Hepatocyte (in vitro differentiated cells): ENCODE results near the gene ADAMTSL1. TPM values are rescaled to one million over a fixed set of nuclear protein-coding genes. Genes with fewer than 3 reads are reported as not detected.

Source experiments
- DNase-seq: peaks from one replicate; pipeline ENCODE4 v3.0.0-alpha.2; 2016; ENCODE audit warnings: low spot score
- H2AFZ ChIP-seq: fragments of 200-600 bp; sonication (generic); 2 replicates; pipeline ENCODE4 v1.6.0; 2016; ENCODE audit warnings: antibody characterized with exemption, mild to moderate bottlenecking
- H3K27ac ChIP-seq: fragments of 200-600 bp; sonication (generic); 2 replicates; pipeline ENCODE4 v1.5.1; 2016; ENCODE audit warnings: mild to moderate bottlenecking
- H3K27me3 ChIP-seq: fragments of 200-600 bp; sonication (generic); 2 replicates; pipeline ENCODE4 v1.6.1; 2016
- H3K36me3 ChIP-seq: fragments of 200-600 bp; sonication (generic); replicated peaks from 2 replicates; pipeline ENCODE4 v1.5.1; 2016; ENCODE audit warnings: low read depth; ENCODE audit not compliant: insufficient read depth
- H3K4me1 ChIP-seq: fragments of 200-600 bp; sonication (generic); 2 replicates; pipeline ENCODE4 v1.5.1; 2016; ENCODE audit warnings: mild to moderate bottlenecking, moderate library complexity; ENCODE audit not compliant: insufficient read depth
- H3K4me2 ChIP-seq: fragments of 200-600 bp; sonication (generic); 2 replicates; pipeline ENCODE4 v1.6.0; 2016
- H3K4me3 ChIP-seq: fragments of 200-600 bp; sonication (generic); 2 replicates; pipeline ENCODE4 v1.5.1; 2016; ENCODE audit warnings: mild to moderate bottlenecking
- H3K79me2 ChIP-seq: fragments of 200-600 bp; sonication (generic); 2 replicates; pipeline ENCODE4 v1.6.0; 2017; ENCODE audit warnings: mild to moderate bottlenecking
- H3K9me2 ChIP-seq: fragments of 200-600 bp; sonication (generic); replicated peaks from 2 replicates; pipeline ENCODE4 v1.6.0; 2017; ENCODE audit warnings: mild to moderate bottlenecking; ENCODE audit not compliant: insufficient read depth
- H3K9me3 ChIP-seq: fragments of 200-600 bp; sonication (generic); 2 replicates; pipeline ENCODE4 v1.5.1; 2016; ENCODE audit warnings: low read depth, mild to moderate bottlenecking
- H4K20me1 ChIP-seq: fragments of 200-600 bp; sonication (generic); 2 replicates; pipeline ENCODE4 v1.6.0; 2016; ENCODE audit warnings: mild to moderate bottlenecking; ENCODE audit not compliant: insufficient read depth, poor library complexity, severe bottlenecking
- EZH2 ChIP-seq: fragments of 200-600 bp; sonication (generic); IDR thresholded peaks from 2 replicates; pipeline ENCODE4 v1.6.1; 2016; ENCODE audit warnings: antibody characterized with exemption, mild to moderate bottlenecking, borderline replicate concordance
- EZH2phosphoT487 ChIP-seq: fragments of 200-600 bp; sonication (generic); IDR thresholded peaks from one replicate; pipeline ENCODE4 v1.6.1; 2018; ENCODE audit warnings: antibody characterized with exemption, mild to moderate bottlenecking, low read depth, moderate library complexity; ENCODE audit not compliant: unreplicated experiment, severe bottlenecking
- WGBS: methylation state at CpG from one replicate; pipeline ENCODE4 v1.1.6; 2016; ENCODE audit warnings: low lambda C conversion rate; ENCODE audit errors: missing lambda C conversion rate; 5-methylcytosine and 5-hydroxymethylcytosine counted together
- polyA plus RNA-seq: library from polyadenylated mRNA; unstranded; fragments of >200 nt; fragmentation: Nextera tagmentation; extraction: Ambion mirVana; gene quantifications from 2 replicates; pipeline ENCODE4 v1.2.1, GENCODE V29; 2016
- total RNA-seq: library from RNA; depleted of rRNA; stranded (reverse); fragments of >200 nt; gene quantifications from 2 replicates; pipeline ENCODE4 v1.2.3, GENCODE V29; 2014
- TF ChIP-seq, protein P1 (sequence below): fragments of 200-600 bp; sonication (generic); IDR thresholded peaks from 2 replicates; pipeline ENCODE4 v1.5.1; 2016; ENCODE audit warnings: antibody characterized with exemption, mild to moderate bottlenecking; ENCODE audit not compliant: poor library complexity

Gene ADAMTSL1
- total and polyA plus RNA-seq, 2 experiments from 2014 or later, result 7.2 to 24.0 TPM

GRCh38 chr9:18566121-18566520, 92.2 kb downstream of the ADAMTSL1 start:
- 61% methylated on average over 5 of the region's 5 CpGs for WGBS
- no peaks in the 10 kb centered on the region for H3K4me1 ChIP-seq
- no peak overlapping the region for H3K27ac ChIP-seq
- no peak overlapping the region for H3K4me3 ChIP-seq
- TF ChIP-seq, protein P1, sequence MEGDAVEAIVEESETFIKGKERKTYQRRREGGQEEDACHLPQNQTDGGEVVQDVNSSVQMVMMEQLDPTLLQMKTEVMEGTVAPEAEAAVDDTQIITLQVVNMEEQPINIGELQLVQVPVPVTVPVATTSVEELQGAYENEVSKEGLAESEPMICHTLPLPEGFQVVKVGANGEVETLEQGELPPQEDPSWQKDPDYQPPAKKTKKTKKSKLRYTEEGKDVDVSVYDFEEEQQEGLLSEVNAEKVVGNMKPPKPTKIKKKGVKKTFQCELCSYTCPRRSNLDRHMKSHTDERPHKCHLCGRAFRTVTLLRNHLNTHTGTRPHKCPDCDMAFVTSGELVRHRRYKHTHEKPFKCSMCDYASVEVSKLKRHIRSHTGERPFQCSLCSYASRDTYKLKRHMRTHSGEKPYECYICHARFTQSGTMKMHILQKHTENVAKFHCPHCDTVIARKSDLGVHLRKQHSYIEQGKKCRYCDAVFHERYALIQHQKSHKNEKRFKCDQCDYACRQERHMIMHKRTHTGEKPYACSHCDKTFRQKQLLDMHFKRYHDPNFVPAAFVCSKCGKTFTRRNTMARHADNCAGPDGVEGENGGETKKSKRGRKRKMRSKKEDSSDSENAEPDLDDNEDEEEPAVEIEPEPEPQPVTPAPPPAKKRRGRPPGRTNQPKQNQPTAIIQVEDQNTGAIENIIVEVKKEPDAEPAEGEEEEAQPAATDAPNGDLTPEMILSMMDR, result no peak
- no peak for TF ChIP-seq EZH2phosphoT487
- no peak for TF ChIP-seq EZH2
- H3K79me2 ChIP-seq, result no peaks in the 10 kb centered on the region
- no peak for DNase-seq
- H3K36me3 ChIP-seq, result no peaks in the 10 kb centered on the region
- no peaks in the 10 kb centered on the region for H4K20me1 ChIP-seq
- H3K9me3 ChIP-seq, result no peaks in the 10 kb centered on the region
- H3K27me3 ChIP-seq, result no peaks in the 10 kb centered on the region
- H3K9me2 ChIP-seq, result no peaks in the 10 kb centered on the region
- H2AFZ ChIP-seq, result no peak overlapping the region
- no peak overlapping the region for H3K4me2 ChIP-seq

GRCh38 chr9:18568973-18569372, 95.0 kb downstream of the ADAMTSL1 start:
- DNase-seq, result no peak
- H3K4me2 ChIP-seq, result no peak overlapping the region
- H3K27ac ChIP-seq, result no peak overlapping the region
- no peaks in the 10 kb centered on the region for H3K9me2 ChIP-seq
- H3K4me1 ChIP-seq, result no peaks in the 10 kb centered on the region
- no peaks in the 10 kb centered on the region for H4K20me1 ChIP-seq
- no peak overlapping the region for H3K4me3 ChIP-seq
- H3K9me3 ChIP-seq, result no peaks in the 10 kb centered on the region
- no peak overlapping the region for H2AFZ ChIP-seq
- 38% methylated on average over 4 of the region's 4 CpGs for WGBS
- no peaks in the 10 kb centered on the region for H3K27me3 ChIP-seq
- no peaks in the 10 kb centered on the region for H3K36me3 ChIP-seq
- H3K79me2 ChIP-seq, result no peaks in the 10 kb centered on the region
- TF ChIP-seq, protein P1, result no peak
- TF ChIP-seq EZH2, result no peak
- TF ChIP-seq EZH2phosphoT487, result no peak

DNA sequence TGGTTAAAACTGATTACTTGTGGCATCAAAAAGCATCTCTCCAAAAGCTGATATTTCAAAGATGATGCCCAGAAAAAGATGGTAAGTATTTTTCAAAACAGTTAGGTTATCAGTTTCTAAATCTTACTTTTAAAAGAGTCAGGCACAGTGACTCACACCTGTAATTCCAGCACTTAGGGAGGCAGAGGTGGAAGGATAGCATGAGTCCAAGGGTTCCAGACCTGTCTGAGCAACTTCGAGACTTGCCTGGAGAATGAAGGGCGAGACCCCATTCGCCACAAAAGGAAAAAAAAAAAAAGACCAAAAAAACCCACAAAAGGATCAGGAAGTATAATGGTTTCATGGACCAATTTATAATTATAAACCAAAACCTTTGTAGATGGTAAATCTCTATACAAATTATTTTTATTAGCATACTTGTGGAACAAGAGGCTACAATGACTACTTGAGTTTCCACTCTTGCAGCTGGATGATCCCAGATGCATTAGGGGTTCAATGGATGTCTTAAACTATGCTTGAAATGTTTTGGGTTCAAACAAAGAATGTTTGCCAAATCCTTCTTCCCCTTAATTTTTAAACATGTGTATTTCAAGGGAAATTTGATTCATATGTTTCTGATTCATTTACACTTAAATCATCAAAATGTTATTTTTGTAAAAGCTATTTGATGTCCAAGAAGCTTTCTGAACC, 96.1 kb downstream of the ADAMTSL1 start:
- 81% methylated on average over 3 of the region's 3 CpGs for WGBS
- H3K9me3 ChIP-seq, result no peaks in the 10 kb centered on the region
- no peaks in the 10 kb centered on the region for H3K27me3 ChIP-seq
- H3K36me3 ChIP-seq, result no peaks in the 10 kb centered on the region
- no peaks in the 10 kb centered on the region for H3K9me2 ChIP-seq
- no peak overlapping the region for H3K4me3 ChIP-seq
- H3K79me2 ChIP-seq, result no peaks in the 10 kb centered on the region
- no peak overlapping the region for H3K27ac ChIP-seq
- TF ChIP-seq, protein P1, result no peak
- no peak for TF ChIP-seq EZH2
- no peak for TF ChIP-seq EZH2phosphoT487
- H4K20me1 ChIP-seq, result no peaks in the 10 kb centered on the region
- H3K4me2 ChIP-seq, result no peak overlapping the region
- H3K4me1 ChIP-seq, result no peaks in the 10 kb centered on the region
- no peak overlapping the region for H2AFZ ChIP-seq
- no peak for DNase-seq
